ENCODE results near the gene TNFRSF18.

TNFRSF18 gene

DNA sequence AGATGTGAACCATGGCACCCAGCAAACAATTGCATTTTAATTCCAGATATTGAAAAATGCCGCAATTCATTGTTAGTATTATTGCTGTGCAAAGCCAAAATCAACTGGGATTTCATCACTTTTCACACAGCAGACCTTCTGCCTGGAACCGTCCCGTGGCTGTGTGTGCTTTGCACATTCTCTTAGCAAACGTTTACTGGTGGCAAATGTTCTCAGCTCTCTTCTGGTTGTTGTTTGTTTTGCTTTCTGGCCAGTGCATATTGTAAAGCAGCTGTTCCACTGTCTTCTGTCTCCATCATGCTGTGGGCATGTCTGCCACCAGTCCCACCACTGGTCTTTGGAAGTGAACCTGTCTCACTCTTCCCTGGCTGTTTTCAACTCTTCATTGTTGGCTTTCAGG lies 52.5 kb downstream of the TNFRSF18 start:
- Histone ChIP-seq H3K4me2 (ENCODE audit: low read depth, low read length, poor library complexity, severe bottlenecking) (no peak overlapping the region), H2AFZ (ENCODE audit: low read length) (no peak overlapping the region), H3K4me3 (ENCODE audit: low read length, poor library complexity, severe bottlenecking) (no peak overlapping the region), H3K9ac (ENCODE audit: low read depth, low read length, poor library complexity, severe bottlenecking) (no peak overlapping the region), H4K20me1 (ENCODE audit: insufficient read depth, low read length, poor library complexity, severe bottlenecking) (no peaks in the 10 kb centered on the region), H3K9me2 (replicated peaks; ENCODE audit: low read depth, low read length) (no peaks in the 10 kb centered on the region), H3K9me3 (ENCODE audit: insufficient read depth, low read depth, low read length) (peaks cover 7% of the 10 kb centered on the region; the same call in 1 of the 2 replicates), H3K79me2 (ENCODE audit: insufficient read depth, low read length) (no peaks in the 10 kb centered on the region), H3K4me1 (ENCODE audit: insufficient read depth, low read length, poor library complexity, severe bottlenecking) (peaks cover 14% of the 10 kb centered on the region), H3K36me3 (ENCODE audit: insufficient read depth, low read length) (no peaks in the 10 kb centered on the region), H3K27me3 (ENCODE audit: insufficient read depth, low read length, poor library complexity, severe bottlenecking) (no peaks in the 10 kb centered on the region), H3F3A (ENCODE audit: low read depth) (no peaks in the 10 kb centered on the region)
- no peak for TF ChIP-seq EZH2phosphoT487 (IDR thresholded peaks at IDR 0.05; ENCODE audit: borderline replicate concordance)
- TF ChIP-seq, protein P1, sequence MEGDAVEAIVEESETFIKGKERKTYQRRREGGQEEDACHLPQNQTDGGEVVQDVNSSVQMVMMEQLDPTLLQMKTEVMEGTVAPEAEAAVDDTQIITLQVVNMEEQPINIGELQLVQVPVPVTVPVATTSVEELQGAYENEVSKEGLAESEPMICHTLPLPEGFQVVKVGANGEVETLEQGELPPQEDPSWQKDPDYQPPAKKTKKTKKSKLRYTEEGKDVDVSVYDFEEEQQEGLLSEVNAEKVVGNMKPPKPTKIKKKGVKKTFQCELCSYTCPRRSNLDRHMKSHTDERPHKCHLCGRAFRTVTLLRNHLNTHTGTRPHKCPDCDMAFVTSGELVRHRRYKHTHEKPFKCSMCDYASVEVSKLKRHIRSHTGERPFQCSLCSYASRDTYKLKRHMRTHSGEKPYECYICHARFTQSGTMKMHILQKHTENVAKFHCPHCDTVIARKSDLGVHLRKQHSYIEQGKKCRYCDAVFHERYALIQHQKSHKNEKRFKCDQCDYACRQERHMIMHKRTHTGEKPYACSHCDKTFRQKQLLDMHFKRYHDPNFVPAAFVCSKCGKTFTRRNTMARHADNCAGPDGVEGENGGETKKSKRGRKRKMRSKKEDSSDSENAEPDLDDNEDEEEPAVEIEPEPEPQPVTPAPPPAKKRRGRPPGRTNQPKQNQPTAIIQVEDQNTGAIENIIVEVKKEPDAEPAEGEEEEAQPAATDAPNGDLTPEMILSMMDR (conservative IDR thresholded peaks at IDR 0.05; ENCODE audit: low read length): no peak
